ENCODE data around the gene FAR1. TPM values are rescaled to one million over a fixed set of nuclear protein-coding genes. Genes with fewer than 3 reads are reported as not detected.

FAR1 gene
- total RNA-seq, 2 donors from 2014 or later, result 33.7 to 54.9 TPM

- no peak for DNase-seq (ENCODE audit: low spot score in 2 of 2)
- ATAC-seq, result peak in 1 of 2 donors; percentile 36
- H3K36me3 Mint-ChIP-seq, result peaks cover 0 to 27% of the 10 kb centered on the region in 2 donors
- H3K9me3 Mint-ChIP-seq, result no peaks in the 10 kb centered on the region
- no peak overlapping the region for H3K27ac Mint-ChIP-seq
These were observed 22.9 kb downstream of the FAR1 start for GRCh38 chr11:13691286-13691899.

- Mint-ChIP-seq H3K36me3 (peaks cover 0 to 27% of the 10 kb centered on the region in 2 donors), H3K27ac (no peak overlapping the region), H3K9me3 (no peaks in the 10 kb centered on the region)
- DNase-seq (ENCODE audit: low spot score in 2 of 2), result no peak
- no peak for ATAC-seq
These were observed 23.7 kb downstream of the FAR1 start for GRCh38 chr11:13692172-13692571.

- ATAC-seq (no peak), DNase-seq (ENCODE audit: low spot score in 2 of 2) (no peak)
- peaks cover 0 to 35% of the 10 kb centered on the region in 2 donors for H3K36me3 Mint-ChIP-seq
- no peaks in the 10 kb centered on the region for H3K9me3 Mint-ChIP-seq
- H3K27ac Mint-ChIP-seq, result no peak overlapping the region
These were observed 25.6 kb downstream of the FAR1 start for GRCh38 chr11:13694115-13694514.

- DNase-seq (ENCODE audit: low spot score in 2 of 2), result no peak
- H3K9me3 Mint-ChIP-seq, result no peaks in the 10 kb centered on the region
- ATAC-seq, result no peak
- peaks cover 0 to 32% of the 10 kb centered on the region in 2 donors for H3K36me3 Mint-ChIP-seq
- no peak overlapping the region for H3K27ac Mint-ChIP-seq
These were observed 27.4 kb downstream of the FAR1 start for GRCh38 chr11:13695886-13696285.

- ATAC-seq (no peak), DNase-seq (ENCODE audit: low spot score in 2 of 2) (no peak)
- Mint-ChIP-seq H3K9me3 (no peaks in the 10 kb centered on the region), H3K27ac (peak overlapping the region in 1 of 2 donors; percentile 2), H3K36me3 (peaks cover 0 to 28% of the 10 kb centered on the region in 2 donors)
These were observed 29.2 kb downstream of the FAR1 start for GRCh38 chr11:13697710-13698109.

- DNase-seq (ENCODE audit: low spot score in 2 of 2) (no peak), ATAC-seq (no peak)
- H3K9me3 Mint-ChIP-seq, result no peaks in the 10 kb centered on the region
- H3K27ac Mint-ChIP-seq, result peak overlapping the region in 1 of 2 donors; percentile 5
- H3K36me3 Mint-ChIP-seq, result peaks cover 0 to 32% of the 10 kb centered on the region in 2 donors
These were observed 29.7 kb downstream of the FAR1 start for GRCh38 chr11:13698132-13698531.

- H3K27ac Mint-ChIP-seq, result no peak overlapping the region
- ATAC-seq (no peak), DNase-seq (ENCODE audit: low spot score in 2 of 2) (no peak)
- H3K9me3 Mint-ChIP-seq, result no peaks in the 10 kb centered on the region
- H3K36me3 Mint-ChIP-seq, result peaks cover 0 to 36% of the 10 kb centered on the region in 2 donors
These were observed 30.6 kb downstream of the FAR1 start for GRCh38 chr11:13699041-13699440.

GRCh38 chr11:13699870-13700269 lies 31.4 kb downstream of the FAR1 start:
- DNase-seq (ENCODE audit: low spot score in 2 of 2) (no peak), ATAC-seq (no peak)
- peaks cover 0 to 32% of the 10 kb centered on the region in 2 donors for H3K36me3 Mint-ChIP-seq
- H3K27ac Mint-ChIP-seq, result no peak overlapping the region
- H3K9me3 Mint-ChIP-seq, result no peaks in the 10 kb centered on the region

- ATAC-seq (no peak), DNase-seq (ENCODE audit: low spot score in 2 of 2) (no peak)
- H3K9me3 Mint-ChIP-seq, result no peaks in the 10 kb centered on the region
These were observed 33.0 kb downstream of the FAR1 start for GRCh38 chr11:13701506-13701905.

GRCh38 chr11:13702071-13702470 lies 33.6 kb downstream of the FAR1 start:
- Mint-ChIP-seq H3K36me3 (peaks cover 0 to 18% of the 10 kb centered on the region in 2 donors), H3K27ac (no peak overlapping the region), H3K9me3 (no peaks in the 10 kb centered on the region)
- ATAC-seq, result no peak
- DNase-seq (ENCODE audit: low spot score in 2 of 2), result no peak

More at GRCh38 chr11:13701506-13701905, 33.0 kb downstream of the FAR1 start:
- H3K27ac Mint-ChIP-seq, result no peak overlapping the region
- H3K36me3 Mint-ChIP-seq, result peaks cover 0 to 18% of the 10 kb centered on the region in 2 donors

- peaks cover 0 to 10% of the 10 kb centered on the region in 2 donors for H3K36me3 Mint-ChIP-seq
- no peak for ATAC-seq
- no peak overlapping the region for H3K27ac Mint-ChIP-seq
- DNase-seq (ENCODE audit: low spot score in 2 of 2), result no peak
- no peaks in the 10 kb centered on the region for H3K9me3 Mint-ChIP-seq
These were observed 37.2 kb downstream of the FAR1 start for GRCh38 chr11:13705710-13706109.

- DNase-seq (ENCODE audit: low spot score in 2 of 2), result no peak
- Mint-ChIP-seq H3K27ac (no peak overlapping the region), H3K9me3 (no peaks in the 10 kb centered on the region), H3K36me3 (peaks cover 7 to 18% of the 10 kb centered on the region in 2 donors)
- no peak for ATAC-seq
These were observed 45.5 kb downstream of the FAR1 start for GRCh38 chr11:13713982-13714381.

GRCh38 chr11:13717331-13717730 lies 48.9 kb downstream of the FAR1 start:
- Mint-ChIP-seq H3K9me3 (no peaks in the 10 kb centered on the region), H3K36me3 (peaks cover 7 to 12% of the 10 kb centered on the region in 2 donors), H3K27ac (no peak overlapping the region)
- ATAC-seq (no peak), DNase-seq (ENCODE audit: low spot score in 2 of 2) (no peak)

- Mint-ChIP-seq H3K9me3 (no peaks in the 10 kb centered on the region), H3K36me3 (peaks cover 9 to 14% of the 10 kb centered on the region in 2 donors), H3K27ac (no peak overlapping the region)
- ATAC-seq (no peak), DNase-seq (ENCODE audit: low spot score in 2 of 2) (no peak)
These were observed 49.9 kb downstream of the FAR1 start for GRCh38 chr11:13718394-13718793.

GRCh38 chr11:13720940-13721339 lies 52.5 kb downstream of the FAR1 start:
- Mint-ChIP-seq H3K9me3 (no peaks in the 10 kb centered on the region), H3K36me3 (peaks cover 5 to 11% of the 10 kb centered on the region in 2 donors), H3K27ac (no peak overlapping the region)
- DNase-seq (ENCODE audit: low spot score in 2 of 2) (no peak), ATAC-seq (no peak)

- H3K36me3 Mint-ChIP-seq, result peaks cover 9 to 11% of the 10 kb centered on the region in 2 donors
- no peaks in the 10 kb centered on the region for H3K9me3 Mint-ChIP-seq
- DNase-seq (ENCODE audit: low spot score in 2 of 2) (no peak), ATAC-seq (no peak)
- no peak overlapping the region for H3K27ac Mint-ChIP-seq
These were observed 53.3 kb downstream of the FAR1 start for GRCh38 chr11:13721760-13722159.

GRCh38 chr11:13726456-13726855 lies 58.0 kb downstream of the FAR1 start:
- ATAC-seq (no peak), DNase-seq (ENCODE audit: low spot score in 2 of 2) (no peak)
- Mint-ChIP-seq H3K27ac (no peak overlapping the region), H3K36me3 (peaks cover 11 to 21% of the 10 kb centered on the region in 2 donors), H3K9me3 (no peaks in the 10 kb centered on the region)

GRCh38 chr11:13728076-13728475 lies 59.6 kb downstream of the FAR1 start:
- H3K9me3 Mint-ChIP-seq, result no peaks in the 10 kb centered on the region
- DNase-seq (ENCODE audit: low spot score in 2 of 2) (no peak), ATAC-seq (no peak)
- H3K36me3 Mint-ChIP-seq, result peaks cover 11 to 21% of the 10 kb centered on the region in 2 donors
- no peak overlapping the region for H3K27ac Mint-ChIP-seq
